Measurements from ENCODE around the gene PPCDC.
A peak's percentile ranks its signal among the peaks of the same experiment; 100 is the strongest.

PPCDC gene

GRCh38 chr15:74995779-74996765, 27.3 kb upstream of the PPCDC start:
- H3K4me3 ChIP-seq (ENCODE audit: low read length) = peak overlapping the region; percentile 67
- TF ChIP-seq ZNF274 (IDR thresholded peaks at IDR 0.05; ENCODE audit: low read depth, low read length) = no peak

GRCh38 chr15:74997141-74997540, 26.2 kb upstream of the PPCDC start:
- no peak for TF ChIP-seq ZNF274 (IDR thresholded peaks at IDR 0.05; ENCODE audit: low read depth, low read length)
- H3K4me3 ChIP-seq (ENCODE audit: low read length) = no peak overlapping the region

GRCh38 chr15:74997543-74997942, 25.8 kb upstream of the PPCDC start:
- no peak for TF ChIP-seq ZNF274 (IDR thresholded peaks at IDR 0.05; ENCODE audit: low read depth, low read length)

GRCh38 chr15:75001310-75001709, 22.1 kb upstream of the PPCDC start:
- TF ChIP-seq ZNF274 (IDR thresholded peaks at IDR 0.05; ENCODE audit: low read depth, low read length) = no peak
- H3K4me3 ChIP-seq (ENCODE audit: low read length) = no peak overlapping the region

More at GRCh38 chr15:74997543-74997942, 25.8 kb upstream of the PPCDC start:
- H3K4me3 ChIP-seq (ENCODE audit: low read length) = no peak overlapping the region

- H3K4me3 ChIP-seq (ENCODE audit: low read length) = no peak overlapping the region
- no peak for TF ChIP-seq ZNF274 (IDR thresholded peaks at IDR 0.05; ENCODE audit: low read depth, low read length)
Measured at GRCh38 chr15:75002398-75002797, 21.0 kb upstream of the PPCDC start.

- no peak for TF ChIP-seq ZNF274 (IDR thresholded peaks at IDR 0.05; ENCODE audit: low read depth, low read length)
- H3K4me3 ChIP-seq (ENCODE audit: low read length) = no peak overlapping the region
Measured at GRCh38 chr15:75007216-75007615, 16.2 kb upstream of the PPCDC start.

GRCh38 chr15:75008221-75008625, 15.2 kb upstream of the PPCDC start:
- H3K4me3 ChIP-seq (ENCODE audit: low read length) = peak overlapping the region; percentile 56; the same call in 1 of the 2 replicates
- no peak for TF ChIP-seq ZNF274 (IDR thresholded peaks at IDR 0.05; ENCODE audit: low read depth, low read length)

- no peak for TF ChIP-seq ZNF274 (IDR thresholded peaks at IDR 0.05; ENCODE audit: low read depth, low read length)
- peak overlapping the region; percentile 56; the same call in 1 of the 2 replicates for H3K4me3 ChIP-seq (ENCODE audit: low read length)
Measured at GRCh38 chr15:75008629-75009326, 14.6 kb upstream of the PPCDC start.

- no peak for TF ChIP-seq ZNF274 (IDR thresholded peaks at IDR 0.05; ENCODE audit: low read depth, low read length)
- H3K4me3 ChIP-seq (ENCODE audit: low read length) = no peak overlapping the region
Measured at GRCh38 chr15:75016431-75016830, 7.0 kb upstream of the PPCDC start.

- no peak for TF ChIP-seq ZNF274 (IDR thresholded peaks at IDR 0.05; ENCODE audit: low read depth, low read length)
- H3K4me3 ChIP-seq (ENCODE audit: low read length) = no peak overlapping the region
Measured at GRCh38 chr15:75019916-75020315, 3.5 kb upstream of the PPCDC start.

- H3K4me3 ChIP-seq (ENCODE audit: low read length) = no peak overlapping the region
- no peak for TF ChIP-seq ZNF274 (IDR thresholded peaks at IDR 0.05; ENCODE audit: low read depth, low read length)
Measured at GRCh38 chr15:75021341-75021740, 2.0 kb upstream of the PPCDC start.

- no peak for TF ChIP-seq ZNF274 (IDR thresholded peaks at IDR 0.05; ENCODE audit: low read depth, low read length)
- no peak overlapping the region for H3K4me3 ChIP-seq (ENCODE audit: low read length)
Measured at GRCh38 chr15:75022783-75023180, 608 bp upstream of the PPCDC start.

- no peak for TF ChIP-seq ZNF274 (IDR thresholded peaks at IDR 0.05; ENCODE audit: low read depth, low read length)
- H3K4me3 ChIP-seq (ENCODE audit: low read length) = peak overlapping the region; percentile 95
Measured at GRCh38 chr15:75023872-75024636, 664 bp downstream of the PPCDC start.

- H3K4me3 ChIP-seq (ENCODE audit: low read length) = no peak overlapping the region
- no peak for TF ChIP-seq ZNF274 (IDR thresholded peaks at IDR 0.05; ENCODE audit: low read depth, low read length)
Measured at GRCh38 chr15:75025107-75025506, 1.7 kb downstream of the PPCDC start.
